HEK293T (cell line): ENCODE results near the gene KCNG3.
A peak's percentile ranks its signal among the peaks of the same experiment; 100 is the strongest.

Source experiments
- CTCF ChIA-PET: fragments of 350-600 bp; formaldehyde crosslinking; extraction: SDS; loops from one replicate; lab custom pipeline; 2021; ENCODE audit warnings: antibody characterized with exemption, inconsistent platforms; lab: Yijun Ruan, JAX
- POLR2A ChIA-PET: fragments of 350-600 bp; formaldehyde crosslinking; extraction: SDS; loops from one replicate; lab custom pipeline; 2020; ENCODE audit warnings: antibody characterized with exemption, inconsistent platforms; lab: Yijun Ruan, JAX
- DNase-seq: peaks from one replicate; pipeline ENCODE4 v3.0.0; 2012; ENCODE audit warnings: mixed read lengths; ENCODE audit errors: extremely low spot score
- BHLHE40 ChIP-seq: fragments of 450-650 bp; IDR thresholded peaks from 2 replicates; pipeline ENCODE4 v1.6.1; 2016; ENCODE audit warnings: mild to moderate bottlenecking, moderate library complexity, borderline replicate concordance
- CTBP1 ChIP-seq: fragments of 450-650 bp; IDR thresholded peaks from 2 replicates; pipeline ENCODE4 v1.6.1; 2016; ENCODE audit warnings: borderline replicate concordance
- ELF4 ChIP-seq: fragments of 450-650 bp; IDR thresholded peaks from 2 replicates; pipeline ENCODE4 v1.6.1; 2017; ENCODE audit warnings: antibody characterized with exemption
- FOXA1 ChIP-seq: fragments of 450-650 bp; IDR thresholded peaks from 2 replicates; pipeline ENCODE4 v1.6.1; 2016; ENCODE audit warnings: mild to moderate bottlenecking
- FOXK2 ChIP-seq: fragments of 450-650 bp; IDR thresholded peaks from 2 replicates; pipeline ENCODE4 v1.6.1; 2016; ENCODE audit warnings: mild to moderate bottlenecking
- FOXM1 ChIP-seq: fragments of 450-650 bp; IDR thresholded peaks from 2 replicates; pipeline ENCODE4 v1.6.1; 2017; ENCODE audit warnings: mild to moderate bottlenecking, borderline replicate concordance
- HDGF ChIP-seq: fragments of 450-650 bp; IDR thresholded peaks from 2 replicates; pipeline ENCODE4 v1.6.1; 2017; ENCODE audit warnings: antibody characterized with exemption, borderline replicate concordance
- L3MBTL2 ChIP-seq: fragments of 450-650 bp; conservative IDR thresholded peaks from 2 replicates; pipeline ENCODE4 v1.6.1; 2016; ENCODE audit warnings: mild to moderate bottlenecking
- LEF1 ChIP-seq: fragments of 450-650 bp; IDR thresholded peaks from 2 replicates; pipeline ENCODE4 v1.6.1; 2017; ENCODE audit warnings: mild to moderate bottlenecking, borderline replicate concordance
- NFRKB ChIP-seq: fragments of 450-650 bp; IDR thresholded peaks from 2 replicates; pipeline ENCODE4 v1.6.1; 2016; ENCODE audit warnings: mild to moderate bottlenecking, moderate library complexity
- SP1 ChIP-seq: fragments of 450-650 bp; IDR thresholded peaks from 2 replicates; pipeline ENCODE4 v1.6.1; 2017
- SUZ12 ChIP-seq: fragments of 450-650 bp; IDR thresholded peaks from 2 replicates; pipeline ENCODE4 v1.6.1; 2016; ENCODE audit warnings: mild to moderate bottlenecking
- TARDBP ChIP-seq: fragments of 450-650 bp; IDR thresholded peaks from 2 replicates; pipeline ENCODE4 v1.6.1; 2016
- ZNF384 ChIP-seq: fragments of 450-650 bp; IDR thresholded peaks from 2 replicates; pipeline ENCODE4 v1.6.1; 2016
- TF ChIP-seq, protein P1 (sequence below): fragments of 450-650 bp; IDR thresholded peaks from 2 replicates; pipeline ENCODE4 v1.6.1; 2016

Gene KCNG3

DNA sequence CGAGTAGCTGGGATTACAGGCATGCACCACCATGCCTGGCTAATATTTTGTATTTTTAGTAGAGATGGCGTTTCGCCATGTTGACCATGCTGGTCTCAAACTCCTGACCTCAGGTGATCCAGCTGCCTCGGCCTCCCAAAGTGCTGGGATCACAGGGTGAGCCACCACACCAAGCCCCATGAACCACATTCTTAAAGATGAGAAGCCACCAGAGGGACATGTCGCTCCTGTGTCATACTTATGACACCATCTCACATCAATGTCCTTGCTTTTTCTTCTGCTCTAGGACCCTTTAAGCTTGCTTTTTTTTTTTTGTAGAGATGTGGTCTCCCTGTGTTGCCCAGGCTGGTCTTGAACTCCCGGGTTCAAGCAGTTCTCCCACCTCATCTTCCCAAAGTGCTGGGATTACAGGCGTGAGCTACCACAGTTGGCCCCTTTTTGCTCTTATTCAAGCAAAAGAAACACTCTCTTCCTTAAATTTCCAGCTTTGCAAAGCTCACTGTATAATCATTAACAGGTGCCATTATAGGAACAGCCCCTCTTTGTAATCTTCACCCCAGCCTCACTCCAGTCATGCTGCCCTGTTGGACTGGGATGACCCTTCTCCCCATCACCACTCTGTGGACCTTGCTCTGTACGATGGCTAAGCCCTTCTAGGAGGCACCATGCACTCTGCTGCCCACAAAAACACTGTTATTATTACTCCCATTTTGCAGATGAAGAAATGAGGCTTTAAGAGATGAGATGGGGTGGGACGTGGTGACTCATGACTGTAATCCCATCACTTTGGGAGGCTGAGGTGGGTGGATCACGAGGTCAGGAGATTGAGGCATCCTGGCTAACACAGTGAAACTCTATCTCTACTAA, 10.8 kb upstream of the KCNG3 start:
- DNase-seq = no peak
- CTCF ChIA-PET = no interaction called here
- TF ChIP-seq SP1 = no peak
- POLR2A ChIA-PET = no interaction called here

DNA sequence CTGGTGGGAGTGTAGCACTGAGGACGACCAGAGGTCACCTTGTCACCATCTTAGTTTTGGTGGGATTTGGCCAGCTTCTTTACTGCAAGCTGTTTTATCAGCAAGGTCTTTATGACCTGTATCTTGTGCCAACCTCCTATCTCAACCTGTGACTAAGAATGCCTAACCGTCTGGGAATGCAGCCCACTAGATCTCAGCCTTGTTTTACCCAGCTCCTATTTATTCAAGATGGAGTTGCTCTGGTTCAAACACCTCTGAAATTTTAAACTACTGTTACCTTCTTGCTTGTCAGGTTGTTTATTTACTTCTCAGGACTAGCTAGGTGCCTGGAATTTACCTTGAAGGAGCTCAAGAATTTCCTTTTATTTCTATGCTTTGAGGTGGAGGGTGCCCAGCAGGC, 9.5 kb upstream of the KCNG3 start:
- POLR2A ChIA-PET = no interaction called here
- CTCF ChIA-PET = no interaction called here
- DNase-seq = no peak
- TF ChIP-seq ZNF384 (no peak), SUZ12 (no peak), L3MBTL2 (no peak)

DNA sequence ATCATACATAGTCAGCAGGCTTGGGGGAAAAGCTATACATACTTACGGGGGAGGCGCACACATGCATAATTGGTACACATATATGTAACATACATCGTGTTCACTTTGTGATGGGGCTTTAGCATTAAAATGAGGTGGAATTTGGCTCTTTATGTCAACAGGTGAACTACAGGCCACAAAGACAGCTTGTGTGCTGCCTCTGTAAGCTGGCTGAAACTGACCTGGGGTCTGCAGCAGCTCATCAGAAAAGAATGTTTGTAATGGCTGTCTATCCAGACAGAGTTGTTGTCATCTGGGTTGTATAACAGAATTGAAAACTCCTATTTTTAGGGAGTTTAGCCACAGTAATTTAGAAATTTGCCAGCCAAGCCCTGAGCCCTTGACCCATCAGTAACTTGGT, 4.7 kb upstream of the KCNG3 start:
- CTCF ChIA-PET = interaction anchor here (0.6 to 0.9 kb wide), 3 partner anchors 164 to 204 kb away, joined by 3 to 4 read pairs (median 3); no protein-coding TSS in a partner anchor
- TF ChIP-seq, protein P1, sequence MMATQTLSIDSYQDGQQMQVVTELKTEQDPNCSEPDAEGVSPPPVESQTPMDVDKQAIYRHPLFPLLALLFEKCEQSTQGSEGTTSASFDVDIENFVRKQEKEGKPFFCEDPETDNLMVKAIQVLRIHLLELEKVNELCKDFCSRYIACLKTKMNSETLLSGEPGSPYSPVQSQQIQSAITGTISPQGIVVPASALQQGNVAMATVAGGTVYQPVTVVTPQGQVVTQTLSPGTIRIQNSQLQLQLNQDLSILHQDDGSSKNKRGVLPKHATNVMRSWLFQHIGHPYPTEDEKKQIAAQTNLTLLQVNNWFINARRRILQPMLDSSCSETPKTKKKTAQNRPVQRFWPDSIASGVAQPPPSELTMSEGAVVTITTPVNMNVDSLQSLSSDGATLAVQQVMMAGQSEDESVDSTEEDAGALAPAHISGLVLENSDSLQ = no peak
- TF ChIP-seq SUZ12 = no peak
- TF ChIP-seq HDGF = no peak
- TF ChIP-seq L3MBTL2 = no peak
- TF ChIP-seq TARDBP = no peak
- TF ChIP-seq ELF4 = no peak
- no peak for TF ChIP-seq ZNF384
- no peak for TF ChIP-seq BHLHE40
- no peak for TF ChIP-seq CTBP1
- TF ChIP-seq SP1 = no peak
- TF ChIP-seq FOXM1 = no peak
- TF ChIP-seq FOXK2 = no peak
- no peak for TF ChIP-seq LEF1
- TF ChIP-seq NFRKB = no peak
- TF ChIP-seq FOXA1 = no peak
- no peak for DNase-seq
- POLR2A ChIA-PET = no interaction called here

DNA sequence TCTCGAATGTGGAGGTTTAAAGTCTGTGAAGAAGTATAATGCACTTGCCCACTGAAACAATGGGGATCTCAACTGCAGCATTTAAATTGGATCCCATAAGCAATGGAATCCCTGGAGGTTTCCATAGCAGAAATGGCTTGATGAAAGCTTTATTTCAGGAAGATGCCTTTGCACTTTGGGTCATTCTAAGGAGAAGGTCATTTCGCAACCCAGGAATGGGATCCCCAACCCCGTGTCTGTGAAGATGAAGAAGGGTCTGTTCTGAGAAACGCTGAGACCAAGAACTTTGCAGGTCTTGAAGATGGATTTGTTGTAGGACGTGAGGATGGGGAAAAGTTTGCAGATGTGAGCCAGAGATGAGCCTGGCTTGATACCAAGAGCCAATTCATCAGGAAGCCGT, 1.8 kb upstream of the KCNG3 start:
- TF ChIP-seq CTBP1 = no peak
- no peak for TF ChIP-seq ELF4
- no peak for TF ChIP-seq BHLHE40
- TF ChIP-seq FOXM1 = no peak
- TF ChIP-seq NFRKB = no peak
- TF ChIP-seq ZNF384 = no peak
- TF ChIP-seq FOXA1 = no peak
- no peak for TF ChIP-seq TARDBP
- no peak for TF ChIP-seq HDGF
- no peak for TF ChIP-seq SUZ12
- no peak for TF ChIP-seq LEF1
- no peak for DNase-seq
- POLR2A ChIA-PET = no interaction called here
- CTCF ChIA-PET = no interaction called here

DNA sequence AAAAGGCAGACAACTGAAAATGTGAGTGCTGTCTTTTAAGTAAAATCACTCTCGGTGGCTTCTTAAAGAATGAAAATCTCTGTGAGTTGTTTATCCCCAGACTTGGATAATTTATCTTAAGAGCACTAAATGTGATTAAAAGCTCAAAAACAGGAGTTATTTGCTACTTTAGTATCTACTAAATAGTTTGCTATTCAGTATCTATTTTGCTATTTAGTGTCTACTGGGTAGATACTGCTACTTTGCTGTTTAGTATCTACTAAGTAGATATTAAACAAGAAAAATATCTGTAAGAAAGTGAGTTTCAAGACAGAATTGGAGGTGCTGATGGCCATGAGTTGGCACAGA, 1.4 kb upstream of the KCNG3 start:
- no peak for DNase-seq
- POLR2A ChIA-PET = no interaction called here
- CTCF ChIA-PET = no interaction called here
- TF ChIP-seq ELF4 = no peak
- no peak for TF ChIP-seq FOXK2
- no peak for TF ChIP-seq FOXA1
- no peak for TF ChIP-seq ZNF384
- TF ChIP-seq NFRKB = no peak
- no peak for TF ChIP-seq SP1
- TF ChIP-seq TARDBP = no peak

DNA sequence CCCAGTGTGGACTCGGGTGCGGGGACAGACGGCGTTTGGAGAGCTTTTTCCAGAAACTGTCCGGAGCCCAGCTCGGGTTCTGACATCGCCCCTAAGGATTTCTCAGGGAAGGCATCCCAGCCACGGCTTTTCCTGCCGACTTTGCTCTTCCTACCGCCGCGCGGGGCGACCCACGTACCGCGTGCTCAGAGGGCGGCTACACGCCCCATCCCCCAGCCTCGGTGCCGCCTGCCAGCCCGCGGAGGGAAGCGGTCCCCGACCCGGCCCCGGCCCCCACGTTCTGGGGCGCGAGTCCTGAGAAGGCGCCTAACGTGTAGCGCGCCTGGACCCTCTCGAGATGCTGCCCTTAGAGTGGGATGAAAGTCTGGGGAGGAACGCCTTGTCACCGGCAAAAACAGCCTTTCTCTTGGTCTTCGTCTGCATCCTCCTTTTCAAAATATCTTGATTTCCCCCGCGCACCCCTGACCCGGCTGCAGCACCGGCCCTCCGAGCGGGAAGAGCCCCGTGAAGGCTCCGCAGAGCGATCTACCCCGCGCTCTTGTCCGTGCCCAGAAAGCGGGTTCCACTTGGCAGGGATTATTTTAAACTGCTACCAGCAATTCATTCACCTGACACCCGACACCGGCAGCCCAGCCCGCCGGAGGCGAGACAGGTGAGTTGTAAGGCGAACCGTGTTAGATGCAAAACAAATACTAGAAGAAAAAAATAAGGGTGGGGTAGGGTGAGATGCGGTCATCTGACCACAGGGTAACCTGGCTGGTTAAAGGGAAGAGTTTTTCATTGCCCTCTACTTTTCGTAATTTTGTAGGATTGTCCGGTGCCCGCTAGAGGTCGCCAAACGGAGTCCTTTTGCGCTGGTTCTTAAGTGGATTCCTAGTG, 812 bp upstream of the KCNG3 start:
- peak; percentile 74 for DNase-seq
- TF ChIP-seq SP1 (no peak), L3MBTL2 (peak; percentile 91)
- POLR2A ChIA-PET = no interaction called here
- CTCF ChIA-PET = no interaction called here

DNA sequence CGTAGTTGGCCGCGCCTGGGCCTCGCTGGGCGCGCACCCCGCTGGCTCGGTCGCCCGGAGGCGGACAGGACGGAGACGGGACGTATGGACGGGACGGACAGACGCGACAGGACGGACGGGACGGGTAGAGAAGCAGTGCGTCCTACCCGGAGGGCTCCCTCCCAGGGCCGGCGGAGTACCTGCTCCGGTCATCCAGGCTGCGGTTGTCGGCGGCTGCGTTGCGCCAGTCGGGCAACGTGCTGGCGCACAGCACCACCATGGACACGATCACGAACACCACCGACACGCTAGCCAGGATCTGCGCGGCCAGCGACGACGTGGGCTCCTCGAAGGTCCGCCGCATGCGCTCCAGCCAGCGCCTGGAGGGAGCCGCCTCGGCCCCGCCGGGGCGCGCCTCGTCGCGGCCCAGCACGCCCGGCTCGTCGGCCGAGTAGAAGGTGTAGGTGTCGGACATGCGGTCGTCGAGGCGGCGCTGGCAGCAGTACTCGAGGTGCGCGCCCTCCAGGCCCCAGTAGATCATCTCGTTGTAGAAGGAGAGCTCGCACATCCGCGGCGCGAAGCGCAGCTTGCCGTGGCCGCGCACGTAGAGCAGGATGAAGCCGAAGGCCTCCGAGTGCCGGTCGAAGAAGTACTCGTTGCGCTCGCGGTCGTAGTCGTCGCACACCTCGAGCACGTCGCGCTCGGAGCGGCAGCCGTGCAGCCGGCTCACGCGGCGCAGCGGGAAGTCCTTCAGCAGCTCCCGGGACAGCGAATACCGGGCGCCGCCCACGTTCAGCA, 903 bp downstream of the KCNG3 start:
- TF ChIP-seq NFRKB = no peak
- TF ChIP-seq L3MBTL2 = peak; percentile 59
- ChIA-PET CTCF (no interaction called here), POLR2A (no interaction called here)
- peak; percentile 26 for DNase-seq

DNA sequence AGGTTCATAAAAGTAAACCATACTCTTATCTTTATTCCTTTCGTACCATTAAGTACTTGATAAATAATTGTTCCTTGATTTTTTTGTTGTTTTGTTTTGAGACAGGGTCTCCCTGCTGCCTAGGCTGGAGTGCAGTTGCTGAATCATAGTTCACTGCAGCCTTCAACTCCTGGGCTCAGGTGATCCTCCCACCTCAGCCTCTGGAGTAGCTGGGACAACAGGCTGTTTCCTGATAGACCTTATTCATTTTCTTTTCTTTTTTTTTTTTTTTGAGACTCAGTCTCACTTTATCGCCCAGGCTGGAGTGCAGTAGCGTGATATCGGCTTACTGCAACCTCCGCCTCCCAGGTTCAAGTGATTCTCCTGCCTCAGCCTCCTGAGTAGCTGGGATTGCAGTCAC, 5.5 kb downstream of the KCNG3 start:
- CTCF ChIA-PET = no interaction called here
- TF ChIP-seq ZNF384 (no peak), FOXK2 (no peak), BHLHE40 (no peak), FOXA1 (no peak), FOXM1 (no peak)
- POLR2A ChIA-PET = no interaction called here
- no peak for DNase-seq
